Ishikawa (cell line): ENCODE data around the gene ULK4.

Experiments
- CEBPB ChIP-seq: IDR thresholded peaks from 2 replicates; pipeline ENCODE4 v1.6.1; 2012
- CREB1 ChIP-seq: IDR thresholded peaks from 2 replicates; pipeline ENCODE4 v1.6.1; 2012; ENCODE audit warnings: low read depth
- EGR1 ChIP-seq: IDR thresholded peaks from 2 replicates; pipeline ENCODE4 v1.6.1; 2012
- EP300 ChIP-seq: IDR thresholded peaks from 2 replicates; pipeline ENCODE4 v1.6.1; 2012; ENCODE audit warnings: borderline replicate concordance
- FOXM1 ChIP-seq: IDR thresholded peaks from 2 replicates; pipeline ENCODE4 v1.6.1; 2012; ENCODE audit warnings: low read depth, borderline replicate concordance
- NFIC ChIP-seq: IDR thresholded peaks from 2 replicates; pipeline ENCODE4 v1.6.1; 2012
- RAD21 ChIP-seq: IDR thresholded peaks from 2 replicates; pipeline ENCODE4 v1.6.1; 2012; ENCODE audit warnings: low read depth
- REST ChIP-seq: IDR thresholded peaks from 2 replicates; pipeline ENCODE4 v1.6.1; 2012; ENCODE audit warnings: low read depth, mild to moderate bottlenecking
- TAF1 ChIP-seq: IDR thresholded peaks from 2 replicates; pipeline ENCODE4 v1.6.1; 2012; ENCODE audit warnings: low read depth, mild to moderate bottlenecking
- TCF12 ChIP-seq: IDR thresholded peaks from 2 replicates; pipeline ENCODE4 v1.6.1; 2012; ENCODE audit warnings: low read depth
- TEAD4 ChIP-seq: IDR thresholded peaks from 2 replicates; pipeline ENCODE4 v1.6.1; 2012
- USF1 ChIP-seq: IDR thresholded peaks from 2 replicates; pipeline ENCODE4 v1.6.1; 2012
- YY1 ChIP-seq: IDR thresholded peaks from 2 replicates; pipeline ENCODE4 v1.6.1; 2012; ENCODE audit warnings: low read depth
- ZBTB7A ChIP-seq: IDR thresholded peaks from 2 replicates; pipeline ENCODE4 v1.6.1; 2012; ENCODE audit warnings: low read depth
- TF ChIP-seq, protein P1 (sequence below): IDR thresholded peaks from 2 replicates; pipeline ENCODE4 v1.6.1; 2012

ULK4 gene

DNA sequence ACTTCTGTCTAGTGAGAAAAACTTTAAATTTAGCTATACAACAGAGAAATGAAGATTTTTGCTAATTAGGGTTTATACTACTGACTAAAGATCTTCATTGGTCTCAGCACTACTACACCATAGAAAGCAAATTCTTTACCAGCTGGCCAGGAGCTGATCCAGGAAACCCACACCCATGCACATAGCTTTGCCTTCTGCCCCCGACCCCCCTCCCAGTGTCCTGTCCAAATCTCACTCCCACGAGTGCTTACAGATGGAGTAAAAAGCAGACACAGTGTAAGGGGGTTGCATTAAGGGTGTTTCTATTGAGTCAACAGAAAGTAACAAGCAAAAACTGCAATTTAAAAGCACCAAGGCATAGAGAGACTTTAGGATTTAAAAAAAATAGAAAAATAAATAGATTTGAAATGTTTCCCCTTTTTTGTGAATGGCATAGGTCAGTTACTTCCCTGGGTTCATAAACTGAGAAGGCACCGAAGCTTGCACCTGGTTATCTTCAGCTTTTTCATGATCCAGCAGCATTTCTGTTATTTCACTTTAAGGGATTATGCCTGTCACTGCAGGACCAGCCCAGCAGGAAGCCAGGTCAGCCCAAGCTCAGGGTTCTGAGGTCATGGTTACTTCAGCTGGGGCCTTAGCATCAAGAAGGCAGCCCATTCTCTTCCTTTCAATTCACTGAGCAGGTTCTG, 638.3 kb downstream of the ULK4 start:
- no peak for TF ChIP-seq USF1
- TF ChIP-seq ZBTB7A: no peak
- TF ChIP-seq RAD21: no peak
- no peak for TF ChIP-seq YY1
- TF ChIP-seq TEAD4: no peak
- TF ChIP-seq, protein P1, sequence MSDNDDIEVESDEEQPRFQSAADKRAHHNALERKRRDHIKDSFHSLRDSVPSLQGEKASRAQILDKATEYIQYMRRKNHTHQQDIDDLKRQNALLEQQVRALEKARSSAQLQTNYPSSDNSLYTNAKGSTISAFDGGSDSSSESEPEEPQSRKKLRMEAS: no peak
- TF ChIP-seq EGR1: no peak
- no peak for TF ChIP-seq NFIC

DNA sequence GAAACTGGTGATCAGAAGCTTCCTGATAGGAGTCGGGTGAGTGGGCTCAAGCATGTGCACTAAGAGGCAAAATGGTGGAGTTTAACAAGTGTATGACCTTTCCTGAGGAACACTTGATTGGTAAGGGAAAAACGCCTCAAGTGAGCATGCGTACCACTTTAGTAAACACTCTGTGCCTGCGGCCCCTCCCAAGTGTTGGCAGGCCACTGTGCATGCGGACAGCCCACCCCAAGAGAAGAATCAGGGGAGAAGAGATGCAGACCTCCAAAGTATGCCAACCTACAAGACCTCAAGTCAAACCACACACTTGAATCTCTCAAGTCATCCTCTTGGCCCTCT, 640.3 kb downstream of the ULK4 start:
- TF ChIP-seq TEAD4: no peak
- no peak for TF ChIP-seq CREB1
- TF ChIP-seq NFIC: no peak
- no peak for TF ChIP-seq RAD21
- TF ChIP-seq CEBPB: no peak
- no peak for TF ChIP-seq REST
- TF ChIP-seq TCF12: no peak
- TF ChIP-seq FOXM1: no peak
- no peak for TF ChIP-seq ZBTB7A
- no peak for TF ChIP-seq YY1
- TF ChIP-seq USF1: no peak
- no peak for TF ChIP-seq EP300
- no peak for TF ChIP-seq TAF1
- no peak for TF ChIP-seq EGR1
- TF ChIP-seq, protein P1: no peak

- TF ChIP-seq TAF1 (no peak), TEAD4 (no peak), NFIC (no peak), RAD21 (no peak), CREB1 (no peak), FOXM1 (no peak), REST (no peak), EGR1 (no peak), CEBPB (no peak), EP300 (no peak), USF1 (no peak), YY1 (no peak), ZBTB7A (no peak), TCF12 (no peak)
- TF ChIP-seq, protein P1: no peak
Observed at GRCh38 chr3:41320953-41321641, 640.8 kb downstream of the ULK4 start.

DNA sequence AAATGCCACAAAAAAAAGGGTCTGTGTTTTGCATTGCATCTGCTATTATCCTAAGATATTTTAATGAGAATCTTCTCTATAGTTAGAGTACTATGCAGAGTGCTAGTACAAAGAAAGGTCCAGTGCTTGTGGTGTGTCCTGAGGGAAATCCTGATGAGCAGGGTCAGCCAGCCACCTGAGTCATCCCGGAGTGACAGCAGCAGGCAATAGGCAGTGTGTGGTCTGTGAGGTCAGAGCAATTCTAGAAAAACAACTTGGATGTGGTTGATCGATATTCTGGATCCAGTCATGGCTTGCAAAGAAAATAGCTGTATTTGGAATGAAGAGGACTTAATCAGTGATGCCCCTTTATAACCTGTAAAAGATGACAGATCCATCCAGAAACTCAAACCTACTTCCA, 643.4 kb downstream of the ULK4 start:
- TF ChIP-seq, protein P1: no peak
- TF ChIP-seq EP300 (no peak), CREB1 (no peak), USF1 (no peak), FOXM1 (no peak), REST (no peak), YY1 (no peak), RAD21 (no peak), ZBTB7A (no peak), CEBPB (no peak), EGR1 (no peak), TAF1 (no peak)
